ENCODE data around the gene CYSRT1.

DNA sequence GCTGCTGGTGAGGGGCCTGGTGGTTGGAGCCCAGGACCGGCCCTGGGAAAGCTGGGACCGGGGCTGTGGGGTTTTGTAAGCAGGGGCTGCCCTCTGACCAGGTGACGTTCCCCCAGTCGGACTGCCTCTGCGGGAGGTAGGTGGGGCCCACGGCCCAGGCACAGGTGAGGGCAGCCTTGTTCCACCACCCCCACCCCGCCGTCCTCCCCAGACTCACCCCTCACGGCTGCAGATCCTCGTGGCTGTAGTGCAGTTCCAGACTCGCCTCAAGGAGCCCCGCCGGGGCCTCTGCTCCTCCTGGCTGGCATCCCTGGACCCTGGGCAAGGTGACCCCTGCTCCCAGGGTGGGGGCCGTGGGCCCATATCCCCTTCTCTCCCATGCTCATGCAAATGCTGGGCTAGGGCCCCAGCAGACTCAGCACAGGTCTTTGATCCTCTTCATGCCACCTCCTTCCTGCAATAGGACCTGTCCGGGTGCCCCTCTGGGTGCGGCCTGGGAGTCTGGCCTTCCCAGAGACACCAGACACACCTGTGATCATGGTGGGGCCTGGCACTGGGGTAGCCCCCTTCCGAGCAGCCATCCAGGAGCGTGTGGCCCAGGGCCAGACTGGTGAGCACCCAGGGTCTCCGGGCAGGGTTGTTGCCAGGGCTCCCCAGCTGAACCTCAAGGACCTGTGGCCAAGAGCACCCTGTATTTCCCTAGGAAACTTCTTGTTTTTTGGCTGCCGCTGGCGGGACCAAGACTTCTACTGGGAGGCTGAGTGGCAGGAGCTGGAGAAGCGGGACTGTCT lies 9.6 kb upstream of the CYSRT1 start:
- no peak for TF ChIP-seq POLR2A (IDR thresholded peaks at IDR 0.05)
- TF ChIP-seq, protein P1, sequence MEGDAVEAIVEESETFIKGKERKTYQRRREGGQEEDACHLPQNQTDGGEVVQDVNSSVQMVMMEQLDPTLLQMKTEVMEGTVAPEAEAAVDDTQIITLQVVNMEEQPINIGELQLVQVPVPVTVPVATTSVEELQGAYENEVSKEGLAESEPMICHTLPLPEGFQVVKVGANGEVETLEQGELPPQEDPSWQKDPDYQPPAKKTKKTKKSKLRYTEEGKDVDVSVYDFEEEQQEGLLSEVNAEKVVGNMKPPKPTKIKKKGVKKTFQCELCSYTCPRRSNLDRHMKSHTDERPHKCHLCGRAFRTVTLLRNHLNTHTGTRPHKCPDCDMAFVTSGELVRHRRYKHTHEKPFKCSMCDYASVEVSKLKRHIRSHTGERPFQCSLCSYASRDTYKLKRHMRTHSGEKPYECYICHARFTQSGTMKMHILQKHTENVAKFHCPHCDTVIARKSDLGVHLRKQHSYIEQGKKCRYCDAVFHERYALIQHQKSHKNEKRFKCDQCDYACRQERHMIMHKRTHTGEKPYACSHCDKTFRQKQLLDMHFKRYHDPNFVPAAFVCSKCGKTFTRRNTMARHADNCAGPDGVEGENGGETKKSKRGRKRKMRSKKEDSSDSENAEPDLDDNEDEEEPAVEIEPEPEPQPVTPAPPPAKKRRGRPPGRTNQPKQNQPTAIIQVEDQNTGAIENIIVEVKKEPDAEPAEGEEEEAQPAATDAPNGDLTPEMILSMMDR (IDR thresholded peaks at IDR 0.05), result no peak
